Effector memory CD4-positive, alpha-beta T cell (primary cell): ENCODE data around the gene FAM83E.
"Not testable (repeated sequence)": the region's sequence is repeated elsewhere in the genome, so short reads cannot be mapped to it uniquely, and the experiment has no call there.

Experiments used
- DNase-seq, 3 donors: peaks; one replicate each; pipeline ENCODE4 v3.0.0-alpha.2; 2020
- H3K27ac ChIP-seq: 2 replicates; pipeline ENCODE4 v1.7.0; 2013; ENCODE audit warnings: mild to moderate bottlenecking, low read length, moderate library complexity; ENCODE audit not compliant: insufficient read depth, poor library complexity, severe bottlenecking
- H3K27me3 ChIP-seq: replicated peaks from 2 replicates; pipeline ENCODE4 v1.7.0; 2013; ENCODE audit warnings: mild to moderate bottlenecking, low read length; ENCODE audit not compliant: insufficient read depth, control insufficient read depth, poor library complexity, severe bottlenecking
- H3K36me3 ChIP-seq: 2 replicates; pipeline ENCODE4 v1.7.0; 2013; ENCODE audit warnings: mild to moderate bottlenecking, low read length, moderate library complexity; ENCODE audit not compliant: control insufficient read depth, insufficient read depth
- H3K4me1 ChIP-seq: 2 replicates; pipeline ENCODE4 v1.7.0; 2013; ENCODE audit warnings: low read length, mild to moderate bottlenecking; ENCODE audit not compliant: control insufficient read depth, insufficient read depth, poor library complexity, severe bottlenecking
- H3K4me3 ChIP-seq: 2 replicates; pipeline ENCODE4 v1.7.0; 2013; ENCODE audit warnings: low read length, low read depth, mild to moderate bottlenecking; ENCODE audit not compliant: insufficient read depth, poor library complexity, severe bottlenecking
- H3K9me3 ChIP-seq: 2 replicates; pipeline ENCODE4 v1.7.0; 2013; ENCODE audit warnings: mild to moderate bottlenecking, low read length, moderate library complexity; ENCODE audit not compliant: control insufficient read depth

Gene FAM83E

GRCh38 chr19:48635263-48635965 lies 20.5 kb upstream of the FAM83E start:
- H3K27ac ChIP-seq, result peak overlapping the region; percentile 88
- H3K36me3 ChIP-seq, result peaks cover 28% of the 10 kb centered on the region
- H3K4me1 ChIP-seq, result peaks cover 27% of the 10 kb centered on the region
- no peaks in the 10 kb centered on the region for H3K9me3 ChIP-seq
- peak; percentile 55 to 62 (median 61) for DNase-seq
- no peaks in the 10 kb centered on the region for H3K27me3 ChIP-seq
- H3K4me3 ChIP-seq, result peak overlapping the region; percentile 95

- peaks cover 36% of the 10 kb centered on the region for H3K36me3 ChIP-seq
- H3K4me3 ChIP-seq, result peak overlapping the region; percentile 95
- DNase-seq, result peak; percentile 81 to 89 (median 82)
- H3K9me3 ChIP-seq, result no peaks in the 10 kb centered on the region
- H3K4me1 ChIP-seq, result peaks cover 29% of the 10 kb centered on the region
- H3K27me3 ChIP-seq, result no peaks in the 10 kb centered on the region
- peak overlapping the region; percentile 88 for H3K27ac ChIP-seq
Measured at GRCh38 chr19:48634424-48635262, 19.8 kb upstream of the FAM83E start.

- Histone ChIP-seq H3K4me1 (peaks cover 29% of the 10 kb centered on the region), H3K27me3 (no peaks in the 10 kb centered on the region), H3K4me3 (peak overlapping the region; percentile 31), H3K36me3 (peaks cover 38% of the 10 kb centered on the region), H3K27ac (peak overlapping the region; percentile 88), H3K9me3 (no peaks in the 10 kb centered on the region)
- no peak for DNase-seq
Measured at GRCh38 chr19:48634036-48634342, 19.1 kb upstream of the FAM83E start.

- Histone ChIP-seq H3K9me3 (no peaks in the 10 kb centered on the region), H3K4me1 (peaks cover 29% of the 10 kb centered on the region), H3K27me3 (no peaks in the 10 kb centered on the region), H3K36me3 (peaks cover 38% of the 10 kb centered on the region), H3K4me3 (no peak overlapping the region), H3K27ac (peak overlapping the region; percentile 88)
- no peak for DNase-seq
Measured at GRCh38 chr19:48633148-48634035, 18.5 kb upstream of the FAM83E start.

GRCh38 chr19:48632692-48633147 lies 17.8 kb upstream of the FAM83E start:
- Histone ChIP-seq H3K36me3 (peaks cover 38% of the 10 kb centered on the region), H3K27ac (no peak overlapping the region), H3K4me1 (peaks cover 29% of the 10 kb centered on the region), H3K4me3 (no peak overlapping the region), H3K9me3 (no peaks in the 10 kb centered on the region), H3K27me3 (no peaks in the 10 kb centered on the region)
- no peak for DNase-seq

GRCh38 chr19:48632286-48632685 lies 17.4 kb upstream of the FAM83E start:
- H3K27me3 ChIP-seq, H3K4me3 ChIP-seq, H3K9me3 ChIP-seq, DNase-seq, H3K27ac ChIP-seq: not testable (repeated sequence)
- peaks cover 30% of the 10 kb centered on the region for H3K4me1 ChIP-seq
- peaks cover 38% of the 10 kb centered on the region for H3K36me3 ChIP-seq

GRCh38 chr19:48631225-48631624 lies 16.3 kb upstream of the FAM83E start:
- DNase-seq, result no peak
- H3K4me3 ChIP-seq, result no peak overlapping the region
- no peaks in the 10 kb centered on the region for H3K9me3 ChIP-seq
- H3K27me3 ChIP-seq, result no peaks in the 10 kb centered on the region
- peaks cover 32% of the 10 kb centered on the region for H3K4me1 ChIP-seq
- H3K36me3 ChIP-seq, result peaks cover 38% of the 10 kb centered on the region
- H3K27ac ChIP-seq, result no peak overlapping the region

- Histone ChIP-seq H3K4me1 (peaks cover 32% of the 10 kb centered on the region), H3K27ac (no peak overlapping the region), H3K4me3 (no peak overlapping the region), H3K9me3 (no peaks in the 10 kb centered on the region), H3K36me3 (peaks cover 38% of the 10 kb centered on the region), H3K27me3 (no peaks in the 10 kb centered on the region)
- no peak for DNase-seq
Measured at GRCh38 chr19:48630296-48631063, 15.6 kb upstream of the FAM83E start.

- Histone ChIP-seq H3K27ac (no peak overlapping the region), H3K36me3 (peaks cover 38% of the 10 kb centered on the region), H3K9me3 (no peaks in the 10 kb centered on the region), H3K4me3 (no peak overlapping the region), H3K4me1 (peaks cover 27% of the 10 kb centered on the region), H3K27me3 (no peaks in the 10 kb centered on the region)
- no peak for DNase-seq
Measured at GRCh38 chr19:48629599-48630295, 14.9 kb upstream of the FAM83E start.
